ENCODE results near the gene CXCL9. TPM values are rescaled to one million over a fixed set of nuclear protein-coding genes. Genes with fewer than 3 reads are reported as not detected.
"Not testable (repeated sequence)": the region's sequence is repeated elsewhere in the genome, so short reads cannot be mapped to it uniquely, and the experiment has no call there.

The CXCL9 gene
- total RNA-seq, 1 experiment from 2014 or later = not detected

DNA sequence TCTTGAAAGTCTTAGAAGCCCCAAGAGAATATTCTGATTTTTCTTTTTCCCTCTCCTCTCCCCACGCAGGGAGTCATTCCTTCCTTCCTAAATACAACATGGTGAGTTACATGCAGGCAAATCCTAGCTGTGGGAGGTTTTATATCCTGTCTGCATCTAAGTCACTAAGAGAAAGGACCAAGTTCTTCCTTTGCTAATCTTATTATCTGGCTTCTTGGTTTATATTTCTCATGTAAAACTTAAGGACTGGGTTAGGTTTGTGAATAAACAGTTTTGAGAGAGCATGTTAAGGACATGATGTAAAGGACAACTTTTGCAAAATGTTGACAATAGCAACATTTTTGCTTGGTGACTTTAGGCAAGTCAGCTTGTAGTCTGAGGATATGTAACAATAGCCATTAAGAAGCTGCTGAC lies 5.1 kb upstream of the CXCL9 start:
- no peak for DNase-seq (ENCODE audit: low spot score)

- DNase-seq (ENCODE audit: low spot score) = no peak
Observed at GRCh38 chr4:76011700-76012387, 4.5 kb upstream of the CXCL9 start.

DNA sequence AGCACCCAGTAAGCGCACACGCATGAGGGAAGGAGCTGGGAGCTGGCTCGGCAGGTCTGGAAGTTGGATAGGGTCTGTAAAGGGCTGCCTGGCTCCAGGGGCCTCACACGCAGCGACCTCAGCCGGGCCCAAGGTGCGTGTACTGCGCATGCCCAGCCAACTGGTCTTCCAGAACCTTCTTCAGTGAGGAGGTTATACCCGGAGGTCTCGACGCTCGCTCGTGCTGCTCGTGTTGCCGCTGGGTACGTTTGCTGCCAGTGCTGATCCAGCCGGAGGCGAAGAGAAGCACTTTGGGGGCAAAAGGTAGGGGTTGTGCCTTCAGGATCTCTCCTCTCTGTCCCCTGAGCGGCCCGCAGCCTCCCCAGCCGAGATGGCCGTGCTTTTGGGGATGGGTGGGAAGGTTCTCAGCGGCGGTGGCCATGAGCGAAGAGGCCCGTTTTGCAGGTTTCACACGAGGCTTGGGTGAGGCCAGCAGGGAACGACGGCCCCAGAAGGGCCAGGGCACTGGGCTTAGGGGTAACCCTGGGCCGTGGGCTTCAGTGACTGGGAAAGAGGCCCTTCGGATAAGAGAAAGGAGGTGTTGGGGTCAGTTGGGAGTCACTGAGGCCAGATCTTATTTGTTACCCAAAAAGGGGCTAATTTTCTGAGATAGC lies 3.8 kb upstream of the CXCL9 start:
- DNase-seq (ENCODE audit: low spot score) = no peak

GRCh38 chr4:76010576-76010975 lies 3.3 kb upstream of the CXCL9 start:
- DNase-seq (ENCODE audit: low spot score) = no peak

DNA sequence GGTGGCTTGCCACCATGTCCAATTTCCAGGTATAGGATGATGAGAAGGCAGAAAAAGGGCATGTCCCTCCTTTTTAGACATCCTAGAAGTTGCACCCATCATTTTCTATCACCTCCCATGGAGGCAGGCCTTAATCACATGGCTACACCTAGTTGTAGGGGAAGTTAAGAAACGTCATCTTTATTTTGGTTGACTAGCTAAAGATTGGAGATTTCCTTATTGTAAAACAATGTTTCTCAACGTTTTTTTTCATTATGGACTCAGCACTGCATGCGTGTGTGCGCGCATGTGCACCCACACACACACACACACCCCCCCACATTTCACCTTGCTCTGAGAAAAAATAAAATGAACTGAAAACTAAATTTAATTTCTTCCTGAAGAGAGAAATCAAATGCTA lies 2.0 kb upstream of the CXCL9 start:
- DNase-seq (ENCODE audit: low spot score) = no peak

DNA sequence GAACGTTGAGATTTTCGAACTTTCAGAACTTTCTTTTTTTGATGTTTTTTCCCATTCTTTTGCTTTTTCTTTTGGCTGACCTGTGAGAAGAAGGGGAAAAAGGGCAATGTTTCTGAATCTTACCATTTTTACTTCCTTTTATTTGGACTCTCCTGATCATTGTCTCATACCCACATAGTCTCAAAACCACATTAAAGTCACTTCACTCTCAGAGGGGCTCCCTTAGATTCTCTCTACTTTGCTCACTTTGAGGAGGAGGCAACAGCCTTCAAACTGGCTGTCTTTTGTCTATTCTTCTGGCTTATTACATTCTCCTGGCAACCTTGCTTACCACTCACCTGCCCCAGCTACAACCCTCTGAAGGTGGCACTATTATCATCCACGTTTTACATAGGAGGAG lies 3.7 kb downstream of the CXCL9 start:
- no peak for DNase-seq (ENCODE audit: low spot score)

GRCh38 chr4:76003035-76003434 lies 4.3 kb downstream of the CXCL9 start:
- no peak for DNase-seq (ENCODE audit: low spot score)

- DNase-seq (ENCODE audit: low spot score) = peak; percentile 18
Observed at GRCh38 chr4:76002176-76002575, 5.1 kb downstream of the CXCL9 start.

DNA sequence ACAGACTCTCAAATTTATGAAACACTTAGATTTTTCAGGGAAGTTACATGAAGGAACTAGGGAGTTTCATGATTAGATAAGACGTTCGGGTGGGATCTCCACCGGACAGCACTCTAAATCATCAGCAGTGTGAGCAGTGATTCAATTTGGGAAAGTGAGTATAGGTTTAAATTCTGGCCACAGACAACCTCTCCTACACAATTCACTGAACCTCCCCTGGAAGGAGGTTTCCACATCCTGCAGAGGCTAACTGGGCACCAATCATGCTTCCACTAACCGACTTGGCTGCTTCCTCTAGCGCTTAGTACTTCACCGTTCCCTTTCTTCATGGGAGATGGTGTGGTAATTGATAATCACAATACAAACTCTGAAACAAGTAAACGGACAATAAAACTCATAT lies 5.6 kb downstream of the CXCL9 start:
- no peak for DNase-seq (ENCODE audit: low spot score)

- no peak for DNase-seq (ENCODE audit: low spot score)
Observed at GRCh38 chr4:76000279-76000678, 7.0 kb downstream of the CXCL9 start.

DNA sequence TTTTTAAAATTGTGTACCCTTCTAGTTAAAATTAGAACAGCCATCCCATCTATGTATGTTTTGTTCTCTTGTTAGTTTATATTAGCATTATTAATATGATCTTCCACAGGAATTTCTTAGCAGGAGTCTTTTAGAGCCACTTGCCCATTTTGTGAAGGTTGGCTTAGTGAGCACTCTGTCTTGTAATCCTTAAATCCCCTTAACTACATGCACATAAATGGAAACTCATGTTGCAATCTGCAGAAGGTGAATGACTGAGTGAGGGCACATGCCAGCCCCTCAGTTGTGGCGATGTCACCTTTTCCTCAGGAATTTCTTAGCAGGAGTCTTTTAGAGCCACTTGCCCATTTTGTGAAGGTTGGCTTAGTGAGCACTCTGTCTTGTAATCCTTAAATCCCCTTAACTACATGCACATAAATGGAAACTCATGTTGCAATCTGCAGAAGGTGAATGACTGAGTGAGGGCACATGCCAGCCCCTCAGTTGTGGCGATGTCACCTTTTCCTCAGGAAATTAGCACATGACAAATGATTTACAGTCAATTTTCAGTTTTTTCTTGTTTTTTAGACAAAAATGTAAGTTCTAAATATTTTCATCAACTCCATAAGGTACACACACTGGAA lies 8.7 kb downstream of the CXCL9 start:
- not testable (repeated sequence) for DNase-seq (ENCODE audit: low spot score)

GRCh38 chr4:75997946-75998345 lies 9.4 kb downstream of the CXCL9 start:
- no peak for DNase-seq (ENCODE audit: low spot score)

GRCh38 chr4:75997081-75997480 lies 10.2 kb downstream of the CXCL9 start:
- no peak for DNase-seq (ENCODE audit: low spot score)

- DNase-seq (ENCODE audit: low spot score) = peak; percentile 31
Observed at GRCh38 chr4:75995727-75996126, 11.6 kb downstream of the CXCL9 start.

- no peak for DNase-seq (ENCODE audit: low spot score)
Observed at GRCh38 chr4:75992462-75992861, 14.8 kb downstream of the CXCL9 start.

- DNase-seq (ENCODE audit: low spot score) = no peak
Observed at GRCh38 chr4:75989846-75990528, 17.3 kb downstream of the CXCL9 start.

DNA sequence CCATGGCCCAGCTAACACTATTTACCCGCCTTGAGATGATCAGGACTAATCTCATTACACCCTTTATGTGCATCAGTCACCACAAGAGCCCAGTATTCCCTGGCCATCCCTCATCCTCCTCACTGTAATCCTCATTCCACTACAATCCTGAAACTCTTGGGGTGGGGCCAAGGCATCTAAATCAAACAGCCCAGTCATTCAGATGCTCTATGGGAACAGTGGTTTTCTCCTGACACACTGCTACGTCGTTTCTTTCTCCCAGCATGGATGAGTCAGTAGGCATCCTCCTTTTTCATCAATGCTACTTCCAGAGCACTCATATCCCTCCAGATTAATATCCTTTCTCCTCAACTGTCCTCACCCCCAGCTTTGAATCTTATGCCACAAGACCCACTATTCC lies 22.2 kb downstream of the CXCL9 start:
- peak; percentile 72 for DNase-seq (ENCODE audit: low spot score)

GRCh38 chr4:75980576-75980975 lies 26.7 kb downstream of the CXCL9 start:
- no peak for DNase-seq (ENCODE audit: low spot score)

DNA sequence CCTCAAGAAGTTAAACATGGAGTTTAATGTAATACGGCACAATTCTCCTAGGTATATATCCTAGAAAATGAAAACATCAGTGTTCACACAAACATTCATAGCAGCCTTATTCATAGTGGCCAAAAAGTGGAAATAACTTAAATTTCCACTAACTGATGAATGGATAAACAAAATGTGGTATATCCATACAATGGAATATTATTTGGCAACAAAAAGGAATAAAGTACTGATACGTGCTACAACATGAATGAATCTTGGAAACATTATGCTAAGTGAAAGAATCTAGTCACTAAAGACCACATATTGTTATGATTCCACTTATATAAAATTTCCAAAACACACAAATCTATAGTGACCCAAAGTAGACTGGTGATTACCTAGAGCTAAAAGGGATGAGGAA lies 31.1 kb downstream of the CXCL9 start:
- DNase-seq (ENCODE audit: low spot score) = no peak

- no peak for DNase-seq (ENCODE audit: low spot score)
Observed at GRCh38 chr4:75973766-75974165, 33.5 kb downstream of the CXCL9 start.

- DNase-seq (ENCODE audit: low spot score) = no peak
Observed at GRCh38 chr4:75968084-75968483, 39.2 kb downstream of the CXCL9 start.

DNA sequence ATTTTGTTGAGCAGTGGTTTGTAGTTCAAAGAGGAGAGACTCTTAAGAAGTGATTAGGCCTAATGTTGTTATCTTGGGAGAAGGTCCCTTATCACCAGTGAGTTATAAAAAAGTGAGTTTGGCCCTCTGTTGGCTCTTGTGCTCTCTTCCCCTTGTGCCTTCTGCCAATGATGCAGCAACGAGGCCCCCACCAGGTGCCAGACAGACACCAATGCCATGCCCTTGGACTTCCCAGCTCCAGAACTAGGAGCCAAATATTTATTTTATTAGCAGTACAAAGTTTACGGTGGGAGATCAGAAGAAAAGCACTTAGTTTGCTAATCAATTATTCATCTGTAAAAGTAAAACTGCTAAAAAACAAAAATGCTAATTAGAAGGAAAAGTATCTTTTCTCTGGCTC lies 43.8 kb downstream of the CXCL9 start:
- DNase-seq (ENCODE audit: low spot score) = no peak

DNA sequence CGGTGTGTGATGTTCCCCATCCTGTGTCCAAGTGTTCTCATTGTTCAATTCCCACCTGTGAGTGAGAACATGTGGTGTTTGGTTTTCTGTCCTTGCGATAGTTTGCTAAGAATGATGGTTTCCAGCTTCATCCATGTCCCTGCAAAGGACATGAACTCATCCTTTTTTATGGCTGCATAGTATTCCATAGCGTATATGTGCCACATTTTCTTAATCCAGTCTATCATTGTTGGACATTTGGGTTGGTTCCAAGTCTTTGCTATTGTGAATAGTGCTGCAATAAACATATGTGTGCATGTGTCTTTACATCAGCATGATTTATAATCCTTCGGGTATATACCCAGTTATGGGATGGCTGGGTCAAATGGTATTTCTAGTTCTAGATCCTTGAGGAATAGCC lies 45.2 kb downstream of the CXCL9 start:
- not testable (repeated sequence) for DNase-seq (ENCODE audit: low spot score)

Data from A172 (cell line).